ENCODE data around the gene GFI1B.

- TF ChIP-seq, protein P1, sequence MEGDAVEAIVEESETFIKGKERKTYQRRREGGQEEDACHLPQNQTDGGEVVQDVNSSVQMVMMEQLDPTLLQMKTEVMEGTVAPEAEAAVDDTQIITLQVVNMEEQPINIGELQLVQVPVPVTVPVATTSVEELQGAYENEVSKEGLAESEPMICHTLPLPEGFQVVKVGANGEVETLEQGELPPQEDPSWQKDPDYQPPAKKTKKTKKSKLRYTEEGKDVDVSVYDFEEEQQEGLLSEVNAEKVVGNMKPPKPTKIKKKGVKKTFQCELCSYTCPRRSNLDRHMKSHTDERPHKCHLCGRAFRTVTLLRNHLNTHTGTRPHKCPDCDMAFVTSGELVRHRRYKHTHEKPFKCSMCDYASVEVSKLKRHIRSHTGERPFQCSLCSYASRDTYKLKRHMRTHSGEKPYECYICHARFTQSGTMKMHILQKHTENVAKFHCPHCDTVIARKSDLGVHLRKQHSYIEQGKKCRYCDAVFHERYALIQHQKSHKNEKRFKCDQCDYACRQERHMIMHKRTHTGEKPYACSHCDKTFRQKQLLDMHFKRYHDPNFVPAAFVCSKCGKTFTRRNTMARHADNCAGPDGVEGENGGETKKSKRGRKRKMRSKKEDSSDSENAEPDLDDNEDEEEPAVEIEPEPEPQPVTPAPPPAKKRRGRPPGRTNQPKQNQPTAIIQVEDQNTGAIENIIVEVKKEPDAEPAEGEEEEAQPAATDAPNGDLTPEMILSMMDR (conservative IDR thresholded peaks at IDR 0.05; ENCODE audit: low read depth, low read length) = no peak
- no peak for TF ChIP-seq EZH2 (IDR thresholded peaks at IDR 0.05; ENCODE audit: borderline replicate concordance, low read depth, low read length, poor library complexity, severe bottlenecking)
These were observed 49.7 kb downstream of the GFI1B start for GRCh38 chr9:133028221-133028620.

Data from A673 (cell line).